HCT116 (cell line): ENCODE measurements around the gene ZNF426. TPM values are rescaled to one million over a fixed set of nuclear protein-coding genes. Genes with fewer than 3 reads are reported as not detected.

Experiments used
- ATAC-seq: fragments of 200-7000 bp; cut with Tn5 transposase; 2 replicates; pipeline ENCODE4 v1.9.1; 2020; ENCODE audit warnings: mild to moderate bottlenecking, moderate library complexity
- BruUV-seq: library from RNA; stranded (reverse); fragments of 400-500 nt; replicated peaks from 2 replicates; lab custom pipeline; 2021; lab: Mats Ljungman, UMichigan
- CTCF ChIA-PET: fragments of 300-600 bp; sonication (Branson Sonifier 250); formaldehyde crosslinking; loops from one replicate; lab custom pipeline; 2021; ENCODE audit warnings: antibody characterized with exemption; lab: Charles Lee
- POLR2A ChIA-PET: fragments of 300-600, 350-600 bp; sonication (Branson Sonifier 250); formaldehyde crosslinking; loops from one replicate; lab custom pipeline; 2021; ENCODE audit warnings: antibody characterized with exemption; lab: Charles Lee
- RAD21 ChIA-PET, 2 experiments: fragments of 300-600 bp; sonication (Branson Sonifier 250); formaldehyde crosslinking; loops; one replicate each; lab custom pipeline; 2023; ENCODE audit warnings: low total read pairs in 2 of 2; ENCODE audit not compliant: uncharacterized antibody in 2 of 2, unreplicated experiment in 2 of 2, low non-redundant PET in 1 of 2; lab: Charles Lee
- DNase-seq: peaks from one replicate; pipeline ENCODE4 v3.0.0-alpha.2; 2010; ENCODE audit warnings: low read depth, low spot score
- H2AFZ ChIP-seq: fragments of 200-600 bp; shearing (Covaris generic), sonication (generic); 2 replicates; pipeline ENCODE4 v1.6.1; 2017; ENCODE audit warnings: low read depth, mixed run types, mixed read lengths, antibody characterized with exemption, low read length; ENCODE audit not compliant: poor library complexity, severe bottlenecking
- H3K27ac ChIP-seq: 2 replicates; pipeline ENCODE4 v1.5.1; 2012; ENCODE audit warnings: low read depth, low read length
- H3K27me3 ChIP-seq: fragments of 200-600 bp; sonication (generic); 2 replicates; pipeline ENCODE4 v1.6.1; 2016; ENCODE audit warnings: mixed run types, low read length, mixed read lengths; ENCODE audit not compliant: insufficient read depth
- H3K36me3 ChIP-seq, 2 experiments: fragments of 200-500 bp in 1 of 2; fragments of 200-600 bp in 1 of 2; sonication (Bioruptor generic) in 1 of 2; sonication (generic) in 1 of 2; 2 replicates each; pipeline versions ENCODE4 v1.5.1 to v1.6.1; 2014 to 2016; ENCODE audit warnings: low read length in 2 of 2, inconsistent platforms in 1 of 2, mixed read lengths in 1 of 2, mixed run types in 1 of 2; ENCODE audit not compliant: insufficient read depth in 2 of 2, control insufficient read depth in 1 of 2
- H3K4me1 ChIP-seq, 2 experiments: fragments of 200-600 bp in 1 of 2; sonication (generic) in 1 of 2; 2 replicates each; pipeline versions ENCODE4 v1.5.1 to v1.6.1; 2012 to 2017; ENCODE audit warnings: low read length in 2 of 2, inconsistent platforms in 1 of 2, mild to moderate bottlenecking in 1 of 2, mixed read lengths in 1 of 2, mixed run types in 1 of 2, moderate library complexity in 1 of 2; ENCODE audit not compliant: insufficient read depth in 2 of 2, control insufficient read depth in 1 of 2
- H3K4me2 ChIP-seq: fragments of 200-600 bp; sonication (generic); 2 replicates; pipeline ENCODE4 v1.6.1; 2017; ENCODE audit warnings: mixed run types, low read length, mixed read lengths
- H3K4me3 ChIP-seq, 2 experiments: fragments of 200-600 bp in 1 of 2; sonication (generic) in 1 of 2; replicated peaks in 1 of 2; 2 replicates each; pipeline ENCODE4 v1.5.1; 2011 to 2016; ENCODE audit warnings: low read length in 2 of 2, control low read depth in 1 of 2, low read depth in 1 of 2, mild to moderate bottlenecking in 1 of 2, mixed read lengths in 1 of 2, mixed run types in 1 of 2
- H3K79me2 ChIP-seq: fragments of 200-600 bp; sonication (generic); 2 replicates; pipeline ENCODE4 v1.6.1; 2017; ENCODE audit warnings: mild to moderate bottlenecking, mixed run types, low read length, moderate library complexity, mixed read lengths; ENCODE audit not compliant: insufficient read depth
- H3K9ac ChIP-seq: fragments of 200-600 bp; sonication (generic); 2 replicates; pipeline ENCODE4 v1.6.1; 2016; ENCODE audit warnings: low read length, mixed read lengths
- H3K9me2 ChIP-seq: fragments of 200-600 bp; sonication (generic), shearing (Covaris generic); 2 replicates; pipeline ENCODE4 v1.6.1; 2017; ENCODE audit warnings: mixed run types, mild to moderate bottlenecking, moderate library complexity; ENCODE audit not compliant: insufficient read depth
- H3K9me3 ChIP-seq, 2 experiments: fragments of 200-500 bp in 1 of 2; fragments of 200-600 bp in 1 of 2; sonication (Bioruptor generic) in 1 of 2; sonication (generic) in 1 of 2; 2 replicates each; pipeline ENCODE4 v1.6.1; 2014 to 2017; ENCODE audit warnings: low read length in 2 of 2, mixed read lengths in 2 of 2, inconsistent platforms in 1 of 2, low read depth in 1 of 2, mild to moderate bottlenecking in 1 of 2, mixed run types in 1 of 2, moderate library complexity in 1 of 2; ENCODE audit not compliant: control insufficient read depth in 1 of 2, insufficient read depth in 1 of 2
- H4K20me1 ChIP-seq: fragments of 200-600 bp; sonication (generic), shearing (Covaris generic); 2 replicates; pipeline ENCODE4 v1.6.1; 2017; ENCODE audit warnings: mixed run types, mild to moderate bottlenecking, moderate library complexity; ENCODE audit not compliant: insufficient read depth
- ATF3 ChIP-seq: IDR thresholded peaks from 2 replicates; pipeline ENCODE4 v1.6.1; 2012
- CBX3 ChIP-seq: IDR thresholded peaks from 2 replicates; pipeline ENCODE4 v1.6.1; 2012; ENCODE audit warnings: low read depth
- CEBPB ChIP-seq: IDR thresholded peaks from 2 replicates; pipeline ENCODE4 v1.6.1; 2012; ENCODE audit warnings: low read depth
- EGR1 ChIP-seq: IDR thresholded peaks from 2 replicates; pipeline ENCODE4 v1.6.1; 2012; ENCODE audit warnings: low read depth
- ELF1 ChIP-seq: IDR thresholded peaks from 2 replicates; pipeline ENCODE4 v1.6.1; 2012; ENCODE audit warnings: low read depth, borderline replicate concordance
- EZH2phosphoT487 ChIP-seq: fragments of 200-600 bp; IDR thresholded peaks from 2 replicates; pipeline ENCODE4 v1.6.1; 2018; ENCODE audit warnings: antibody characterized with exemption, borderline replicate concordance
- JUND ChIP-seq: IDR thresholded peaks from 2 replicates; pipeline ENCODE4 v1.6.1; 2012
- MAX ChIP-seq: IDR thresholded peaks from 2 replicates; pipeline ENCODE4 v1.6.1; 2012
- POLR2AphosphoS5 ChIP-seq: IDR thresholded peaks from 2 replicates; pipeline ENCODE4 v1.6.1; 2011; ENCODE audit warnings: mild to moderate bottlenecking, low read depth, low read length, moderate library complexity
- REST ChIP-seq: IDR thresholded peaks from 2 replicates; pipeline ENCODE4 v1.6.1; 2012; ENCODE audit warnings: low read depth
- SIN3A ChIP-seq: IDR thresholded peaks from 2 replicates; pipeline ENCODE4 v1.6.1; 2012; ENCODE audit warnings: low read depth
- TCF7L2 ChIP-seq: IDR thresholded peaks from 2 replicates; pipeline ENCODE4 v1.7.0; 2011; ENCODE audit warnings: borderline replicate concordance, inconsistent platforms; ENCODE audit not compliant: insufficient read depth, insufficient read length; ENCODE audit errors: extremely low read depth
- YY1 ChIP-seq: IDR thresholded peaks from 2 replicates; pipeline ENCODE4 v1.6.1; 2011; ENCODE audit warnings: low read length, low read depth, moderate library complexity, mild to moderate bottlenecking; ENCODE audit not compliant: insufficient replicate concordance; ENCODE audit errors: extremely low read depth
- ZBTB33 ChIP-seq: IDR thresholded peaks from 2 replicates; pipeline ENCODE4 v1.6.1; 2011; ENCODE audit warnings: mild to moderate bottlenecking, low read length, moderate library complexity; ENCODE audit not compliant: insufficient replicate concordance; ENCODE audit errors: extremely low read depth
- ZFX ChIP-seq: fragments of 450-650 bp; IDR thresholded peaks from 2 replicates; pipeline ENCODE4 v1.6.1; 2017
- ZNF274 ChIP-seq: fragments of 200-500 bp; sonication (Bioruptor generic); IDR thresholded peaks from 2 replicates; pipeline ENCODE4 v1.6.1; 2014; ENCODE audit warnings: mild to moderate bottlenecking, low read depth, low read length, inconsistent platforms
- intact Hi-C: fragments of 100-400 bp; cut with micrococcal nuclease; formaldehyde crosslinking; loops from 2 replicates; pipeline ENCODE4 v1.10.0; 2022
- total RNA-seq: library from RNA; stranded (reverse); gene quantifications from one replicate; pipeline ENCODE4 v1.2.1, GENCODE V29; 2021; ENCODE audit not compliant: unreplicated experiment
- TF ChIP-seq, protein P1 (sequence below), 3 experiments: fragments of 200-600 bp in 1 of 3; sonication (generic) in 1 of 3; IDR thresholded peaks in 2 of 3; conservative IDR thresholded peaks in 1 of 3; 2 replicates each; pipeline ENCODE4 v1.5.1; 2012 to 2017; ENCODE audit warnings: low read depth in 2 of 3, low read length in 2 of 3, antibody characterized with exemption in 1 of 3, borderline replicate concordance in 1 of 3, control low read depth in 1 of 3, mild to moderate bottlenecking in 1 of 3, mixed read lengths in 1 of 3, mixed run types in 1 of 3, moderate library complexity in 1 of 3; ENCODE audit not compliant: insufficient read depth in 1 of 3

The ZNF426 gene
- total RNA-seq, 1 experiment from 2014 or later = 1.7 TPM

DNA sequence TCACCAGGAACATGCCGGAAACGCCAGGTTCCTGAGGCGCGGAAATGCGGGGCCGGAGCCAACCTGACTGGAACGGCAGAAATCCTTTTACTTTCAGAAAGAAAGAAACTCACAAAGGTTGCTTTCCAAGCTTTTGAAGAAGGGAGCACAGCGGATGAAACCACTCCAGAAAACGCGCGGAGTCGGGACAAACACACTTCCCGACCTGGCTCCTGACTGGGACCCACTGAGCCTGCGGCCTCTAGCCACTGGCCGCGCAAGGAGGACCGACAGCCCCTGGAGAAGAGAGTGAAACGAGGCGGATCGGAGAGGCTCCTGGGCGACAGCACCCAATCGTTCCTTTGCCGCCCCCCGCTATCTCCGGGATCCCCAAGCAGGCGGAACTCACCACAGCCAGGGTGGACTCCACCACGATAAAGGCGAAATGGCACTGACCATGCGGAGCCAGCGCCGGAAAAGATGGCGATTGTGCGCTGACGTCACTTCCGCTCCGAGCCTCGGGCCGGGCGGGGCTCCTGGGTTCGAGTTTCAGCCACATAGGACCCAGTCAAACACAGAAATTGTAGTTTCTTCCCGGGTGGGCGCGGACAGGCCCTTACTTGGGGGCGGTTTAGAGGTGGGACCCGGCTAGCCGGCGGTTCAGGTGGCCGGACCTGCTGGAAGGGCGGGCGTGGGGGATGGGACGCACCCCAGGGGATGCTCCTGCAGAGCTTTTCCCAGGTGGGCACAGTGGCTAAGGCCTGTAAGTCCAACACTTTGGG lies 45.8 kb upstream of the ZNF426 start, which contains the start of gene ZNF121:
TSS of gene ZNF121 (minus strand) at position 432 of the 761 bp plus-strand sequence. CDS start 16,407 bp downstream, outside the sequence.
- BruUV-seq = TSS peak; percentile 80
- Histone ChIP-seq H3K9me3 (peaks cover 8 to 9% of the 10 kb centered on the region in 2 experiments; a peak in 3 of 4 replicates), H3K4me3 (peak within 1 kb of the TSS; percentile 72 to 73), H3K36me3 (peaks cover 0 to 29% of the 10 kb centered on the region in 2 experiments; a peak in 2 of 4 replicates), H3K9ac (peak within 1 kb of the TSS; percentile 91), H3K4me2 (peak within 1 kb of the TSS; percentile 69), H3K4me1 (peaks cover 3 to 9% of the 10 kb centered on the region in 2 experiments; a peak in 2 of 4 replicates), H3K27me3 (no peaks in the 10 kb centered on the region), H2AFZ (no peak within 1 kb of the TSS), H3K27ac (peak within 1 kb of the TSS; percentile 79), H4K20me1 (peaks cover 4% of the 10 kb centered on the region; the same call in 1 of the 2 replicates), H3K79me2 (peaks cover 52% of the 10 kb centered on the region), H3K9me2 (no peaks in the 10 kb centered on the region)
- ChIA-PET RAD21 (no interaction called here), CTCF (interaction anchor here (1.0 to 1.1 kb wide), 2 partner anchors 272 to 379 kb away, joined by 3 read pairs; no protein-coding TSS in a partner anchor), POLR2A (interaction anchor here (1.5 kb wide), 1 partner anchor 35 kb away, joined by 4 read pairs; no protein-coding TSS in a partner anchor)
- ATAC-seq = peak; percentile 83
- intact Hi-C loops = loop anchor here (10.0 kb wide), 3 partner anchors 91 to 331 kb away; partner anchors contain the start of genes ZNF559 and ZNF562
- peak; percentile 77 for DNase-seq
- TF ChIP-seq ATF3 (no peak), ELF1 (no peak), ZNF274 (no peak), CBX3 (no peak), ZFX (peak; percentile 86), TCF7L2 (no peak), SIN3A (no peak), JUND (no peak), YY1 (peak; percentile 94), MAX (peak; percentile 95), CEBPB (no peak), EZH2phosphoT487 (no peak), REST (no peak), POLR2AphosphoS5 (peak; percentile 91), EGR1 (no peak), ZBTB33 (no peak)
- TF ChIP-seq, protein P1, sequence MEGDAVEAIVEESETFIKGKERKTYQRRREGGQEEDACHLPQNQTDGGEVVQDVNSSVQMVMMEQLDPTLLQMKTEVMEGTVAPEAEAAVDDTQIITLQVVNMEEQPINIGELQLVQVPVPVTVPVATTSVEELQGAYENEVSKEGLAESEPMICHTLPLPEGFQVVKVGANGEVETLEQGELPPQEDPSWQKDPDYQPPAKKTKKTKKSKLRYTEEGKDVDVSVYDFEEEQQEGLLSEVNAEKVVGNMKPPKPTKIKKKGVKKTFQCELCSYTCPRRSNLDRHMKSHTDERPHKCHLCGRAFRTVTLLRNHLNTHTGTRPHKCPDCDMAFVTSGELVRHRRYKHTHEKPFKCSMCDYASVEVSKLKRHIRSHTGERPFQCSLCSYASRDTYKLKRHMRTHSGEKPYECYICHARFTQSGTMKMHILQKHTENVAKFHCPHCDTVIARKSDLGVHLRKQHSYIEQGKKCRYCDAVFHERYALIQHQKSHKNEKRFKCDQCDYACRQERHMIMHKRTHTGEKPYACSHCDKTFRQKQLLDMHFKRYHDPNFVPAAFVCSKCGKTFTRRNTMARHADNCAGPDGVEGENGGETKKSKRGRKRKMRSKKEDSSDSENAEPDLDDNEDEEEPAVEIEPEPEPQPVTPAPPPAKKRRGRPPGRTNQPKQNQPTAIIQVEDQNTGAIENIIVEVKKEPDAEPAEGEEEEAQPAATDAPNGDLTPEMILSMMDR (IDR thresholded peaks at IDR 0.05 in 2 of 3, conservative IDR thresholded peaks at IDR 0.05 in 1 of 3; ENCODE audit: borderline replicate concordance in 1 of 3, insufficient read depth in 1 of 3, low read depth in 2 of 3, low read length in 2 of 3) = no peak
